NCI-H2029 (cell line): Measurements from ENCODE around the gene CHST5.
A peak's percentile ranks its signal among the peaks of the same experiment; 100 is the strongest.
"Not testable (repeated sequence)": the region's sequence is repeated elsewhere in the genome, so short reads cannot be mapped to it uniquely, and the experiment has no call there.

Source experiments
- DNase-seq: peaks from one replicate; lab custom pipeline; 2025; lab: John Stamatoyannopoulos, UW

The CHST5 gene

GRCh38 chr16:75506107-75506506, 29.8 kb downstream of the CHST5 start:
- no peak for DNase-seq

GRCh38 chr16:75503801-75504200, 32.1 kb downstream of the CHST5 start:
- DNase-seq: no peak

GRCh38 chr16:75502916-75503605, 32.8 kb downstream of the CHST5 start:
- no peak for DNase-seq

GRCh38 chr16:75501820-75502219, 34.1 kb downstream of the CHST5 start:
- DNase-seq: not testable (repeated sequence)

- no peak for DNase-seq
Measured at GRCh38 chr16:75501359-75501758, 34.5 kb downstream of the CHST5 start.

- DNase-seq: peak; percentile 1
Measured at GRCh38 chr16:75498605-75499322, 37.1 kb downstream of the CHST5 start.

- no peak for DNase-seq
Measured at GRCh38 chr16:75497558-75497957, 38.4 kb downstream of the CHST5 start.

GRCh38 chr16:75495076-75495674, 40.7 kb downstream of the CHST5 start, which contains the start of gene CHST6:
Gene CHST6 (minus strand): TSS chr16:75495441. CDS start chr16:75479828, 15,613 bp downstream.
- DNase-seq: no peak

- DNase-seq: no peak
Measured at GRCh38 chr16:75494661-75495075, 41.2 kb downstream of the CHST5 start.

GRCh38 chr16:75494184-75494583, 41.7 kb downstream of the CHST5 start:
- DNase-seq: no peak

- peak; percentile 43 for DNase-seq
Measured at GRCh38 chr16:75491876-75492275, 44.0 kb downstream of the CHST5 start.

- no peak for DNase-seq
Measured at GRCh38 chr16:75488322-75488721, 47.6 kb downstream of the CHST5 start.

- no peak for DNase-seq
Measured at GRCh38 chr16:75486676-75487313, 49.1 kb downstream of the CHST5 start.

GRCh38 chr16:75486014-75486675, 49.8 kb downstream of the CHST5 start:
- no peak for DNase-seq

GRCh38 chr16:75485230-75486013, 50.5 kb downstream of the CHST5 start:
- DNase-seq: no peak

GRCh38 chr16:75483222-75483621, 52.7 kb downstream of the CHST5 start:
- DNase-seq: peak; percentile 57

- peak; percentile 23 for DNase-seq
Measured at GRCh38 chr16:75482434-75483205, 53.3 kb downstream of the CHST5 start.

- DNase-seq: no peak
Measured at GRCh38 chr16:75481475-75481874, 54.4 kb downstream of the CHST5 start.

- no peak for DNase-seq
Measured at GRCh38 chr16:75479421-75479990, 56.4 kb downstream of the CHST5 start.
